ENCODE measurements around the gene RPP40.
"Not testable (repeated sequence)": the region's sequence is repeated elsewhere in the genome, so short reads cannot be mapped to it uniquely, and the experiment has no call there.

RPP40 gene

DNA sequence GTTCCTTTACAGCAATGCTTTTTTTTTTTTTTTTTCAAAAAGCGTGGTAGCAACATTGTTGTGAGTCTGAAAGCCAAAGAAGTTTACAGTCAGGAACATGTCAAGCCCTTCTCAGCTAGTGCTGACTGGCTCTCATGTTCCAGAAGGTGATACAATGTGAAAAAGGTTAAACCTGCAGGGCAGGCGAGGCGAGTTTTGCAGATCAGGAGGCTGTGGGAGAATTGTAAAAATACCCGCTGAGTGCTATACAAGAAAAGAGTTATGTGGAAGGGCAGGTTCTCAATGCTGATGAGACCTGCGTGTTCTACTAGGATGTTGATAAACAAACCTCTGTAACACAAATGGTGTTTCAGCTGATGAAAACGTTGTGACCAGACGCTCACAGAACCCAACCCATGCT is 30.9 kb upstream of the RPP40 start (continued):
- TF ChIP-seq, protein P1, sequence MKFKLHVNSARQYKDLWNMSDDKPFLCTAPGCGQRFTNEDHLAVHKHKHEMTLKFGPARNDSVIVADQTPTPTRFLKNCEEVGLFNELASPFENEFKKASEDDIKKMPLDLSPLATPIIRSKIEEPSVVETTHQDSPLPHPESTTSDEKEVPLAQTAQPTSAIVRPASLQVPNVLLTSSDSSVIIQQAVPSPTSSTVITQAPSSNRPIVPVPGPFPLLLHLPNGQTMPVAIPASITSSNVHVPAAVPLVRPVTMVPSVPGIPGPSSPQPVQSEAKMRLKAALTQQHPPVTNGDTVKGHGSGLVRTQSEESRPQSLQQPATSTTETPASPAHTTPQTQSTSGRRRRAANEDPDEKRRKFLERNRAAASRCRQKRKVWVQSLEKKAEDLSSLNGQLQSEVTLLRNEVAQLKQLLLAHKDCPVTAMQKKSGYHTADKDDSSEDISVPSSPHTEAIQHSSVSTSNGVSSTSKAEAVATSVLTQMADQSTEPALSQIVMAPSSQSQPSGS (tag by site-specific recombination; IDR thresholded peaks at IDR 0.05; ENCODE audit: low read depth) = no peak
- TF ChIP-seq ZNF596 (tag by site-specific recombination; IDR thresholded peaks at IDR 0.05) = no peak
- no peak for TF ChIP-seq KLF9 (tag by site-specific recombination; IDR thresholded peaks at IDR 0.05; ENCODE audit: low read depth)
- TF ChIP-seq, protein P2, sequence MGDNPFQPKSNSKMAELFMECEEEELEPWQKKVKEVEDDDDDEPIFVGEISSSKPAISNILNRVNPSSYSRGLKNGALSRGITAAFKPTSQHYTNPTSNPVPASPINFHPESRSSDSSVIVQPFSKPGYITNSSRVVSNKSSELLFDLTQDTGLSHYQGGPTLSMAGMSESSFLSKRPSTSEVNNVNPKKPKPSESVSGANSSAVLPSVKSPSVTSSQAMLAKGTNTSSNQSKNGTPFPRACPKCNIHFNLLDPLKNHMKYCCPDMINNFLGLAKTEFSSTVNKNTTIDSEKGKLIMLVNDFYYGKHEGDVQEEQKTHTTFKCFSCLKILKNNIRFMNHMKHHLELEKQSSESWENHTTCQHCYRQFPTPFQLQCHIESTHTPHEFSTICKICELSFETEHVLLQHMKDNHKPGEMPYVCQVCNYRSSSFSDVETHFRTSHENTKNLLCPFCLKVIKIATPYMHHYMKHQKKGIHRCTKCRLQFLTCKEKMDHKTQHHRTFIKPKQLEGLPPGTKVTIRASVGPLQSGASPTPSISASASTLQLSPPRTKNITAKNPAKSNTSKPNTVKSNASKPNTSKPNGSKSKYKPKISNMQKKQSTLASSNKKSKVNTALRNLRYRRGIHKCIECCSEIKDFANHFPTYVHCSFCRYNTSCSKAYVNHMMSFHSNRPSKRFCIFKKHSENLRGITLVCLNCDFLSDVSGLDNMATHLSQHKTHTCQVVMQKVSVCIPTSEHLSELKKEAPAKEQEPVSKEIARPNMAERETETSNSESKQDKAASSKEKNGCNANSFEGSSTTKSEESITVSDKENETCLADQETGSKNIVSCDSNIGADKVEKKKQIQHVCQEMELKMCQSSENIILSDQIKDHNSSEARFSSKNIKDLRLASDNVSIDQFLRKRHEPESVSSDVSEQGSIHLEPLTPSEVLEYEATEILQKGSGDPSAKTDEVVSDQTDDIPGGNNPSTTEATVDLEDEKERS (tag by site-specific recombination; IDR thresholded peaks at IDR 0.05) = no peak
- no peak for TF ChIP-seq GLI4 (tag by site-specific recombination; IDR thresholded peaks at IDR 0.05)
- TF ChIP-seq, protein P3, sequence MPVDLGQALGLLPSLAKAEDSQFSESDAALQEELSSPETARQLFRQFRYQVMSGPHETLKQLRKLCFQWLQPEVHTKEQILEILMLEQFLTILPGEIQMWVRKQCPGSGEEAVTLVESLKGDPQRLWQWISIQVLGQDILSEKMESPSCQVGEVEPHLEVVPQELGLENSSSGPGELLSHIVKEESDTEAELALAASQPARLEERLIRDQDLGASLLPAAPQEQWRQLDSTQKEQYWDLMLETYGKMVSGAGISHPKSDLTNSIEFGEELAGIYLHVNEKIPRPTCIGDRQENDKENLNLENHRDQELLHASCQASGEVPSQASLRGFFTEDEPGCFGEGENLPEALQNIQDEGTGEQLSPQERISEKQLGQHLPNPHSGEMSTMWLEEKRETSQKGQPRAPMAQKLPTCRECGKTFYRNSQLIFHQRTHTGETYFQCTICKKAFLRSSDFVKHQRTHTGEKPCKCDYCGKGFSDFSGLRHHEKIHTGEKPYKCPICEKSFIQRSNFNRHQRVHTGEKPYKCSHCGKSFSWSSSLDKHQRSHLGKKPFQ (tag by site-specific recombination; IDR thresholded peaks at IDR 0.05) = no peak
- TF ChIP-seq MYNN (tag by site-specific recombination; IDR thresholded peaks at IDR 0.05; ENCODE audit: borderline replicate concordance) = no peak
- no peak for TF ChIP-seq ZBTB21 (tag by site-specific recombination; IDR thresholded peaks at IDR 0.05)

DNA sequence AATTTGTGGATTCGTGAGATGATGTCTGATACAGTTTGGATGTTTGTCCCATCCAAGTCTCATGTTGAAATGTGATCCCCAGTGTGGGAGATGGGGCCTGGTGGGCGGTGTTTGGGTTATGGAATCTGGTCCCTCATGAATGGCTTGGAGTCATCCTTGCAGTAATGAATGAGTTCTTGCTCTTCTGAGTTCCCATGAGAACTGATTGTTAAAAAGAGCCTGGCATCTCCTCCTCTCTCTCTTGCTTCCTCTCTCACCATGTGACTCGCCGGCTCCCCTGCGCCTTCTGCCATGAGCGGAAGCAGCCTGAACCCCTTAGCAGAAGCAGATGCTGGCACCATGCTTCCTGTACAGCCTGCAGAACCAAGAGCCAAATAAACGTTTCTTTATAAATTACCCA is 30.5 kb upstream of the RPP40 start:
- CTCF ChIA-PET = no interaction called here
- TF ChIP-seq ZNF404 (tag by site-specific recombination; IDR thresholded peaks at IDR 0.05) (no peak), KLF9 (tag by site-specific recombination; IDR thresholded peaks at IDR 0.05; ENCODE audit: low read depth) (no peak), ZNF169 (tag by site-specific recombination; IDR thresholded peaks at IDR 0.05) (no peak), ZFHX2 (tag by site-specific recombination; conservative IDR thresholded peaks at IDR 0.05) (peak; percentile 52)
- Histone ChIP-seq H3K4me3 (ENCODE audit: low read depth, low read length) (no peak overlapping the region), H3K27ac (ENCODE audit: extremely low read depth, low read depth, low read length) (no peak overlapping the region), H3K36me3 (ENCODE audit: control insufficient read depth in 2 of 2, insufficient read depth in 1 of 2, low read length in 2 of 2) (no peaks in the 10 kb centered on the region), H3K9me3 (ENCODE audit: control insufficient read depth, insufficient read depth, low read depth, low read length) (no peaks in the 10 kb centered on the region), H3K4me1 (ENCODE audit: control insufficient read depth, insufficient read depth, low read length) (no peaks in the 10 kb centered on the region)
- POLR2A ChIA-PET = no interaction called here

DNA sequence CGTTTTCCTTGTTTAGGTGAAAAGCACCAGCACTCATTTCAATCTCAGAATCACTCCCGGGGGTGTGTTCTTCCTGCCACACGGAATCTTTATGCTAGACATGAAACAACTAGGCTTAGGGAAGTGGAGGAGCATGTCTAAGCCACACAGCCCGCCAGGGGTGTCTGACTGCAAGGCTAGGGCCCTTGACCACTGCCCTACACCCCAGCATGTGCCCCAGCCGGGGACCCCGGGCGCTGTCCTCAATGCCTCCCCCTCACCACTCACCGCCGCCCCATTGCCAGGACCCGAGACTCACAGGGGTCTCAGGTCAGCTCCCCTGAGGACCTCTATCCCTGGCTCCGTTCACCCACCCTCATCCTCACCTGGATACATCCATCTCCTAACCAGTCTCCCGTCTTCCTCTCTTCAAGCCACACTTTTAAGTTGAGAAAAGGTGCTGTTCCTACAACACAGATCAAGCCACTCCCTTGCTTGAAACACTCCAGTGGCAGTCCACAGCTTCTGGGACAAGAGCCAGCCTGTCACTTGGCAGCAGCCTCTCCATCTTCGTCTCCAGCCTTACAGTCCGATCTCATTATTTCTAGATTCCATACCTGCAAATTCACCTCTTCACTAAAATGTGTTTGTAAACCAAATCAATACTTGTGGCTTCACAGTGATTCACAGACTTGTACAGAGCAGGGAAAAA is 29.5 kb upstream of the RPP40 start:
- CTCF ChIA-PET; POLR2A ChIA-PET; H3K4me1 ChIP-seq (ENCODE audit: control insufficient read depth, insufficient read depth, low read length); H3K36me3 ChIP-seq (ENCODE audit: control insufficient read depth in 2 of 2, insufficient read depth in 1 of 2, low read length in 2 of 2); H3K4me3 ChIP-seq (ENCODE audit: low read depth, low read length); H3K9me3 ChIP-seq (ENCODE audit: control insufficient read depth, insufficient read depth, low read depth, low read length); H3K27ac ChIP-seq (ENCODE audit: extremely low read depth, low read depth, low read length): not testable (repeated sequence)

DNA sequence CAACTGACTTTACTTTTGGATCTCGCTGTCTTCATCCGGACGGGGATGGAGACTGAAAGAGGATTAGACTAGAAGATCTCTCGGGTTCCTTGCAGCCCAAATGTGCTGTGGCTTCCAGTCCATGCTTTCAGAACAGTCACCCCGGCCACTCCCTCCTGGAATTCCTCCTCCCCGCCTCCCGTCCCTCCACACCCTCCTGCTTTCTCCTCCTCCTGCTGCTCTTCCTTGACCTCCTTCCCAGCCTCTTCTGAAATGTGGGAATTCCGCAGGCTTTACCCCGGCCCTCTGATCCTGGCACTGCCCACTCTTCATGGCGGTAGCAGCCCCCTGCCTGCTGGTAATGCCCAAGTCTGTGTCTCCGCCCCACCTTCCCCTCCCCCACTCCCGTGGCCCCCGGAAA is 28.9 kb upstream of the RPP40 start:
- H3K36me3 ChIP-seq (ENCODE audit: control insufficient read depth in 2 of 2, insufficient read depth in 1 of 2, low read length in 2 of 2); CTCF ChIA-PET; H3K9me3 ChIP-seq (ENCODE audit: control insufficient read depth, insufficient read depth, low read depth, low read length); H3K27ac ChIP-seq (ENCODE audit: extremely low read depth, low read depth, low read length); H3K4me3 ChIP-seq (ENCODE audit: low read depth, low read length); H3K4me1 ChIP-seq (ENCODE audit: control insufficient read depth, insufficient read depth, low read length); POLR2A ChIA-PET: not testable (repeated sequence)
